Mesendoderm (in vitro differentiated cells): Measurements from ENCODE around the gene KAT7.
A peak's percentile ranks its signal among the peaks of the same experiment; 100 is the strongest.

Experiments used
- DNase-seq: peaks from one replicate; pipeline ENCODE4 v3.0.0; 2013
- H2AK5ac ChIP-seq: 2 replicates; pipeline ENCODE4 v1.6.1; 2013; ENCODE audit warnings: low read length, inconsistent platforms
- H2BK120ac ChIP-seq: 2 replicates; pipeline ENCODE4 v1.6.1; 2013; ENCODE audit warnings: low read depth, mild to moderate bottlenecking, low read length, moderate library complexity, mixed read lengths
- H2BK15ac ChIP-seq: replicated peaks from 2 replicates; pipeline ENCODE4 v1.6.1; 2013; ENCODE audit warnings: low read depth, mild to moderate bottlenecking, moderate library complexity
- H2BK5ac ChIP-seq: 2 replicates; pipeline ENCODE4 v1.6.1; 2013; ENCODE audit warnings: low read length, inconsistent platforms
- H3K18ac ChIP-seq: 2 replicates; pipeline ENCODE4 v1.6.1; 2013; ENCODE audit warnings: mild to moderate bottlenecking, low read length, mixed read lengths
- H3K23ac ChIP-seq: one replicate; pipeline ENCODE4 v1.6.1; 2013; ENCODE audit warnings: low read length
- H3K27ac ChIP-seq: 2 replicates; pipeline ENCODE4 v1.5.1; 2013; ENCODE audit warnings: low read depth, mild to moderate bottlenecking, inconsistent platforms, low read length, moderate library complexity
- H3K27me3 ChIP-seq: 2 replicates; pipeline ENCODE4 v1.6.1; 2013; ENCODE audit warnings: low read length, control low read depth, mild to moderate bottlenecking, inconsistent platforms; ENCODE audit not compliant: insufficient read depth, poor library complexity
- H3K36me3 ChIP-seq: 2 replicates; pipeline ENCODE4 v1.6.1; 2013; ENCODE audit warnings: low read length, inconsistent platforms; ENCODE audit not compliant: control insufficient read depth, insufficient read depth
- H3K4ac ChIP-seq: one replicate; pipeline ENCODE4 v1.6.1; 2013; ENCODE audit warnings: low read depth, mild to moderate bottlenecking, low read length, moderate library complexity
- H3K4me1 ChIP-seq: 2 replicates; pipeline ENCODE4 v1.6.1; 2013; ENCODE audit warnings: low read depth, low read length, inconsistent platforms; ENCODE audit not compliant: control insufficient read depth
- H3K4me2 ChIP-seq: 2 replicates; pipeline ENCODE4 v1.6.1; 2013; ENCODE audit warnings: low read length
- H3K4me3 ChIP-seq: 2 replicates; pipeline ENCODE4 v1.5.1; 2013; ENCODE audit warnings: mild to moderate bottlenecking, low read length
- H3K56ac ChIP-seq: one replicate; pipeline ENCODE4 v1.6.1; 2013; ENCODE audit warnings: low read length
- H3K79me1 ChIP-seq: 2 replicates; pipeline ENCODE4 v1.6.1; 2013; ENCODE audit warnings: low read length, inconsistent platforms
- H3K79me2 ChIP-seq: 2 replicates; pipeline ENCODE4 v1.6.1; 2013; ENCODE audit warnings: mild to moderate bottlenecking, low read length; ENCODE audit not compliant: control insufficient read depth, insufficient read depth
- H3K9ac ChIP-seq: 2 replicates; pipeline ENCODE4 v1.6.1; 2013; ENCODE audit warnings: low read length, inconsistent platforms
- H4K5ac ChIP-seq: one replicate; pipeline ENCODE4 v1.6.1; 2013; ENCODE audit warnings: low read length
- H4K8ac ChIP-seq: one replicate; pipeline ENCODE4 v1.6.1; 2013; ENCODE audit warnings: low read depth, mild to moderate bottlenecking, control low read depth, low read length, moderate library complexity
- WGBS: extraction: QIAGEN DNeasy Blood & Tissue Kit; methylation state at CpG from one replicate; pipeline ENCODE4 v1.1.7; 2013; ENCODE audit warnings: low lambda C conversion rate, missing lambda C conversion rate; ENCODE audit not compliant: insufficient coverage; ENCODE audit errors: extremely low coverage; 5-methylcytosine and 5-hydroxymethylcytosine counted together

The KAT7 gene

DNA sequence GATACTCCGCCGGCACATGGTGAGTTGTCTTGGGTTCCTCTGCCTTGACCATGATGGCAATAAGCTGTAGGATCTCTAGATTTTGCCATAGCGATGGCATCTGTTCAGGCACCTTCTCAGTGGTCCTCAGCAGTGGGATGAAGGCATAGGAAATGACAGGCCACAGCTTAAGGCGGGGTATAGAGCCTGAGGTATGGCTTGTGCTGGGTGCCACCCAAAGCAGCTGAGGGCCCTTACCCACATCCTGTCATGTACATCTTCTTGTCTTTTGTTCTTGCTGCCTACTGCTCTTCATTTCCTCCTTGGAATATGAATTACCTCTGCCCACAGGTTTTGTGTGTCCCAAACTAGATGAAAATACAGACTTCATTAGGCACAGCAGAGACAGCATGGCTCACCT, 29.5 kb downstream of the KAT7 start:
- H2BK120ac ChIP-seq: no peak overlapping the region
- no peak overlapping the region for H2AK5ac ChIP-seq
- peaks cover 11% of the 10 kb centered on the region for H3K79me1 ChIP-seq
- H4K8ac ChIP-seq: no peak overlapping the region
- H3K79me2 ChIP-seq: peaks cover 27% of the 10 kb centered on the region
- H3K18ac ChIP-seq: no peak overlapping the region
- no peak overlapping the region for H3K4ac ChIP-seq
- H4K5ac ChIP-seq: no peak overlapping the region
- H3K4me1 ChIP-seq: peaks cover 10% of the 10 kb centered on the region
- no peak for DNase-seq
- no peak overlapping the region for H3K4me3 ChIP-seq
- H3K27me3 ChIP-seq: no peaks in the 10 kb centered on the region
- H3K9ac ChIP-seq: no peak overlapping the region
- H2BK15ac ChIP-seq: no peak overlapping the region
- WGBS: no CpG with 5 or more reads among the region's 4 CpGs
- H2BK5ac ChIP-seq: no peak overlapping the region
- no peak overlapping the region for H3K23ac ChIP-seq
- no peaks in the 10 kb centered on the region for H3K36me3 ChIP-seq
- peak overlapping the region; percentile 65 for H3K56ac ChIP-seq
- H3K4me2 ChIP-seq: no peak overlapping the region
- H3K27ac ChIP-seq: no peak overlapping the region

DNA sequence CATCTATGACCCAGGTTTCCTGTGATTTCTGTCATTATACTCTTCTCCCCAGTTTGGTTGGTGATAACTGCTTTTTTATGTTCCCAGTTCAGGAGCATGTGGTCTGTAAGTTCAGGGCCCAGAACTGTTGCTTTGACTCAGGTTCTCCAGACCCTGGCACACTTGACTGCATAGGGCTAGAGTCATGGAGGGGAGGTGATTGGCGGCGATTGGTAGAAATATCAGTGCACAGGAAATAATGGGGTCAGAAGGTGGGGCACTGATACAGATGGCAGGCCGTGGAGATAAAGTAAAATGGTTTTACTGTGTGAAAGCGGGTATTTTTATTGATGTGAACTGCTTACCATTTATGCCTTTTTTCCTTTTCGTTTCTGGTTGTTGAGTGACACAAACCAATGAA, 30.7 kb downstream of the KAT7 start:
- Histone ChIP-seq H2AK5ac (no peak overlapping the region), H3K56ac (no peak overlapping the region), H3K4me2 (no peak overlapping the region), H3K79me2 (peaks cover 27% of the 10 kb centered on the region), H3K23ac (no peak overlapping the region), H2BK5ac (no peak overlapping the region), H3K36me3 (peaks cover 6% of the 10 kb centered on the region), H4K5ac (no peak overlapping the region), H3K79me1 (peaks cover 13% of the 10 kb centered on the region), H3K27ac (no peak overlapping the region), H2BK120ac (no peak overlapping the region), H3K18ac (no peak overlapping the region), H3K4ac (no peak overlapping the region), H3K27me3 (no peaks in the 10 kb centered on the region), H3K9ac (peak overlapping the region; percentile 17), H4K8ac (no peak overlapping the region), H3K4me1 (peaks cover 9% of the 10 kb centered on the region), H3K4me3 (no peak overlapping the region), H2BK15ac (no peak overlapping the region)
- no CpG with 5 or more reads among the region's 5 CpGs for WGBS
- no peak for DNase-seq

- Histone ChIP-seq H2BK15ac (no peak overlapping the region), H3K9ac (no peak overlapping the region), H3K4me1 (peaks cover 7% of the 10 kb centered on the region), H3K79me2 (peaks cover 27% of the 10 kb centered on the region), H2BK5ac (no peak overlapping the region), H3K18ac (no peak overlapping the region), H4K8ac (no peak overlapping the region), H3K56ac (no peak overlapping the region), H3K23ac (no peak overlapping the region), H4K5ac (no peak overlapping the region), H3K4me3 (no peak overlapping the region), H3K27ac (no peak overlapping the region), H3K27me3 (no peaks in the 10 kb centered on the region), H2BK120ac (no peak overlapping the region), H3K36me3 (peaks cover 6% of the 10 kb centered on the region), H3K4me2 (no peak overlapping the region), H2AK5ac (no peak overlapping the region), H3K79me1 (peaks cover 13% of the 10 kb centered on the region), H3K4ac (no peak overlapping the region)
- no peak for DNase-seq
- no CpG with 5 or more reads among the region's 2 CpGs for WGBS
Measured at GRCh38 chr17:49819651-49820050, 31.2 kb downstream of the KAT7 start.

GRCh38 chr17:49820773-49821172, 32.3 kb downstream of the KAT7 start:
- no peak overlapping the region for H3K18ac ChIP-seq
- H3K9ac ChIP-seq: no peak overlapping the region
- H3K23ac ChIP-seq: no peak overlapping the region
- no peak overlapping the region for H2BK15ac ChIP-seq
- no peak overlapping the region for H2AK5ac ChIP-seq
- no peak overlapping the region for H3K4me2 ChIP-seq
- no peak overlapping the region for H3K4ac ChIP-seq
- no peak overlapping the region for H4K5ac ChIP-seq
- peaks cover 13% of the 10 kb centered on the region for H3K79me1 ChIP-seq
- no peak overlapping the region for H2BK5ac ChIP-seq
- no peak for DNase-seq
- H3K36me3 ChIP-seq: peaks cover 6% of the 10 kb centered on the region
- H3K4me3 ChIP-seq: no peak overlapping the region
- H2BK120ac ChIP-seq: no peak overlapping the region
- no peak overlapping the region for H4K8ac ChIP-seq
- no peak overlapping the region for H3K56ac ChIP-seq
- H3K79me2 ChIP-seq: peaks cover 27% of the 10 kb centered on the region
- H3K27ac ChIP-seq: no peak overlapping the region
- peaks cover 3% of the 10 kb centered on the region for H3K4me1 ChIP-seq
- no CpG with 5 or more reads among the region's 1 CpG for WGBS
- H3K27me3 ChIP-seq: no peaks in the 10 kb centered on the region

DNA sequence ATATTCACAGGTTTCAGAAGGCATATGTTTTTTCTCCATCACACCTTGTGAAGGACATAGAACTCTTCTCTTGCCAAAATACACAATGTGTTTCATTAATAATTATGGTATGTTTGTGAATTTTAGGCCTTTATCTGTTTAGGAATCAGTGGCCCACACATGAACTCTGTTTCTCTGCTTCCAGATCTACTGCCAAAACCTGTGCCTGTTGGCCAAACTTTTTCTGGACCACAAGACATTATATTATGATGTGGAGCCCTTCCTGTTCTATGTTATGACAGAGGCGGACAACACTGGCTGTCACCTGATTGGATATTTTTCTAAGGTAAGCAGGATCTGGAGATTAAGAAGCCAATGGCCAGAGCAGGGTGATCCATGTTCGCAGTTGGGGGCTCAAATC, 33.0 kb downstream of the KAT7 start:
- H3K36me3 ChIP-seq: peaks cover 6% of the 10 kb centered on the region
- H4K5ac ChIP-seq: no peak overlapping the region

GRCh38 chr17:49821916-49822315, 33.4 kb downstream of the KAT7 start:
- no peak for DNase-seq

More for the DNA sequence above, 33.0 kb downstream of the KAT7 start:
- Histone ChIP-seq H4K8ac (no peak overlapping the region), H3K27ac (no peak overlapping the region), H3K4me3 (no peak overlapping the region), H3K56ac (no peak overlapping the region), H2AK5ac (no peak overlapping the region), H3K18ac (no peak overlapping the region), H3K4ac (no peak overlapping the region), H2BK15ac (no peak overlapping the region), H2BK5ac (no peak overlapping the region), H3K79me1 (peaks cover 13% of the 10 kb centered on the region), H3K4me2 (no peak overlapping the region), H3K27me3 (no peaks in the 10 kb centered on the region), H3K9ac (no peak overlapping the region), H3K79me2 (peaks cover 27% of the 10 kb centered on the region), H2BK120ac (no peak overlapping the region), H3K23ac (no peak overlapping the region), H3K4me1 (peaks cover 3% of the 10 kb centered on the region)
- no CpG with 5 or more reads among the region's 2 CpGs for WGBS
- no peak for DNase-seq

More at GRCh38 chr17:49821916-49822315, 33.4 kb downstream of the KAT7 start:
- Histone ChIP-seq H2BK15ac (no peak overlapping the region), H3K79me1 (peaks cover 13% of the 10 kb centered on the region), H2AK5ac (no peak overlapping the region), H3K36me3 (peaks cover 6% of the 10 kb centered on the region), H3K4me1 (peaks cover 3% of the 10 kb centered on the region), H2BK120ac (no peak overlapping the region), H4K8ac (no peak overlapping the region), H3K27me3 (no peaks in the 10 kb centered on the region), H4K5ac (no peak overlapping the region), H3K18ac (no peak overlapping the region), H3K79me2 (peaks cover 24% of the 10 kb centered on the region), H3K23ac (no peak overlapping the region), H3K27ac (no peak overlapping the region), H3K4me3 (no peak overlapping the region), H3K4ac (no peak overlapping the region), H3K4me2 (no peak overlapping the region), H2BK5ac (no peak overlapping the region), H3K9ac (no peak overlapping the region), H3K56ac (no peak overlapping the region)
- WGBS: no CpG with 5 or more reads among the region's 1 CpG
